Iris pigment epithelial cell (primary cell): ENCODE results near the gene POFUT1.

Experiments
- DNase-seq: peaks from one replicate; pipeline ENCODE4 v3.0.0-alpha.2; 2011; ENCODE audit warnings: low read depth

Gene POFUT1

DNA sequence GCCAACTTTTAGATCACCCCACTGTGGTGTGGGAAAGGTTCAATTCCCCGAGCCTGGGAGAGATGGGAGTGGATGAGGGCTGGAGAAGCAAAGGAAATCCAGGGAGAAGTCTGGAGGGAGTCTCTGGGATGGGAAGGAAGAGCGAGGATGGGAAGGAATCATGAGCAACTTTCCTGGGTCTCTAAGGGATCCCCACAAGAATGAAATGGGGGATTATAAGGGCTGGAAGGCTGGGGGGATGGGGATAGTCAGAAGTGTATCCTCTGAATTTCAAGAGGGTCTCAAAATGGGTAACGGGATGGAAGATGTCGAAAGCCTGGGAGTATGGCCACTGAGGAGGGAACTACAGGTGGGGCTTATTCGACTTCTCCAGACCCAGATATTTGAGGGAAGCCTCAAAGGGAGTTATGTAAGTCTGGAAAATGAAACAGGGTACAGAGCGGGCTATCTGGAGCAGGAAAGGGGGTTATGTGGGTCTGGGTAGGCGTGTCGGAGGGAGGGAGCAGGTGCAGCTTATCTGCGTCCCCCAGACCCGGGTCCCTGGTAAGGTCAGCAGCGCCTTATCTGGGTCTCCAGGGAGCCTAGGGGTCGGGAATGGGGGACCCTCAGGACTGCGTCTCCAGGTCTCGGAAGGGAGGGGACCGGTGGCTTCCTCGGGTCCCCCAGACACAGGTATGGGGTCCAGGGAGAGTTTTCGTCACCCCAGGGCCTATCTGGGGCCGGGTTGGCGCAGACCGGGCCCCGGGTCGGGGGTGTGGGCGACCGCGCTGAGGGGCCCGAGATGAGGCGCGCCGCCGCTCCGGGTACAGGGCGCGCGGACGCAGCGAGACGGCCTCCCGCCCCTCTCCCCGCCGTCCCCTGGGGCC is 687 bp upstream of the POFUT1 start:
- no peak for DNase-seq

DNA sequence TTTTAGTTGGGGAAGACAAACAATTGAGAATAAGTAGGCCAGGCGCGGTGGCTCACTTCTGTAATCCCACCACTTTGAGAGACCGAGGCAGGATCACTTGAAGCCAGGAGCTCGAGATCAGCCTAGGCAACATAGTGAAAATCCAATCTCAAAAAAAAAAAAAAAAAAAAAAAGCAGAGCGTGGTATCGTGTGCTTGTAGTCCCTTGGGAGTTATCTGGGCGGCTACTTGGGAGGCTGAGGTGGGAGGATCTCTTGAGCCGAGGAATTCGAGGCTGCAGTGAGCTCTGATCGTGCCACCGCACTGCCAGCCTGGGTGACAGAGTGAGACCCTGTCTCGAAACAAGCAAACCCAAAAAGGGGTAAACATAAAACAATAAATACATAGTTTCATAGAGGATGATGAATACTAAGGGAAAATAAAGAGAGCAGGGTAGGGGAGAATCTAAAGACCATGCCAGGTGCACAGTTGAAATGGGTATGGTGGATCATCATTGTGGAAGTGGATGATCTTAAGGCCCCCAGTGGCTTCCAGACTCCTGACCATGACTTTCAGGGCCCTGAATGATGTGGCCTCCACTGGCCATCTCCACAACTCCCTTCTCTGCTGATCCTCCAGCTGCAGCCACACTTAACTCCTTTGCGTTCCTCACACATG is 947 bp downstream of the POFUT1 start:
- DNase-seq = no peak

DNA sequence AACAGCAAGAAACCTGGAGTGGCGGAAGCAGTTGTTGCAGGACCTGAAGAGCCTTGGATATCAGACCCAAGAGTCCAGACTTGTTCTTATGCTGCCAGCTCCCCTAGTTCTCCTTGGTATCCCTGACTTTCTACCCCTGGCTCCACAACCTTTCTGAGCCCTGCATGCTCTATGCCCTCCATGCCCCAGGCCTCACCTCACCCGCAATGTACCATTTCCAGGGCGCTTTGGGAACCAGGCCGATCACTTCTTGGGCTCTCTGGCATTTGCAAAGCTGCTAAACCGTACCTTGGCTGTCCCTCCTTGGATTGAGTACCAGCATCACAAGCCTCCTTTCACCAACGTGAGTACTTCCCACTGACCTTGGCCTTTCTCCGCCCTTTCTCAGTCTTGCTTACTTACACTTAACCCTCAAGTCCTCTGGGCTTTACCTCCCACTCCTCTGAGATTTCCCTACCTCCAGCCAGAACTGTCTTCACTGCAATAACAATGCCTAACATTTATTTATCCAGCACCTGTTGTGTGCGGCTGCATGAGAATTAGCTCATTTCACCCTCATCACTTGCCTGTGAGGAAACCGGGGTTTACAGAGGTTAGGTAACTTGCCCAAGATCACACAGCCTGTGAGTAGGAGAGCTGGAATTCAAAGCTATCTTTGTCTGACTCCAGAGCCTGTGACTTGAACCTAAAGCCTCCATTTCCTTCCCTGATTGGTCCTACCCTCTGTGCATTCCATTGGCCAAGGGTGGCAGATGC is 2.3 kb downstream of the POFUT1 start:
- DNase-seq = peak; percentile 76

DNA sequence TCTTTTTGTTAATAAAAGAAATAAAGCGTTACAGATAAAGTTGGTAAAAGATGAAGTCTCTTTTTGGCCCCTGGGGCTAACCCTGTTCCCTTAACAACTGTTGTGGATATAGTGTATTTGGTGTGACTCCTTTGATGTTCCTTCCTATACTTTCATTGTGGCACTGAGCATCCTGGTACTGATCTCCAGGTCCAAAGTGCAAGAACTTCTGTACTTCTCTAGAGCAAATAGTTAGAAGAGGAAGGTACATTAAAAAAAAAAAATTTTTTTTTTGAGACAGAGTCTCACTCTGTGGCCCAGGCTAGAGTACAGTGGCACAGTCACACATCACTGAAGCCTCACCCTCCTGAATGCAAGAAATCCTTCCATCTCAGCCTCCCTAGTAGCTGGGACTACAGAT is 6.2 kb downstream of the POFUT1 start:
- no peak for DNase-seq

DNA sequence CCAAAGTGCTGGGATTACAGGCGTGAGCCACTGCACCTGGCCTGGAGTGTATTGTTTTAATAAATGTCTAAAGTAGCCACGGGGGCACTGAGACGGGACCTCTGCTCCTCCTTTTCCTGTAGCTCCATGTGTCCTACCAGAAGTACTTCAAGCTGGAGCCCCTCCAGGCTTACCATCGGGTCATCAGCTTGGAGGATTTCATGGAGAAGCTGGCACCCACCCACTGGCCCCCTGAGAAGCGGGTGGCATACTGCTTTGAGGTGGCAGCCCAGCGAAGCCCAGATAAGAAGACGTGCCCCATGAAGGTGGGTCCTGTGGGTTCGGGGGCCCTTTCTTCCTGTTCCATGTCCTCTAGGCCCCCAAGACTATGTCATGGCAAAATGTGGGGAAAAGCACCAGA is 7.5 kb downstream of the POFUT1 start:
- DNase-seq = no peak

DNA sequence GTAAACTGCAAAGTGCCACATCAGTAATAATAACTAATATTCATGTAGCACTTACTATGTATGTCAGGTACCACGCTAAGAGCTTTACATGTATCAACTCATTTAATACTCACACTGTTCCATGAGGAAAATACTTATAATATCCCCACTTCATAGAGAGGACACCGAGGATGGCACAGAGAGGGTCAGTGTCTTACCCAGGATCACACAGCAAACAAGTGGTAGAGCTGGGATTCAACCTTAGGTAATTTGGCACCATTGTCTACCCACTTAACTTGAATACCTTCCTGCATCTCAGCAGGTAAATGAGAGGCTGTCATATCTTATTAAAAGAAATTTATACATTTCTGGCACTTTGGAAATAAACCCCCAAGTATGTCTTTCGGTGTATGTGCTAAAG is 8.0 kb downstream of the POFUT1 start:
- DNase-seq = no peak

DNA sequence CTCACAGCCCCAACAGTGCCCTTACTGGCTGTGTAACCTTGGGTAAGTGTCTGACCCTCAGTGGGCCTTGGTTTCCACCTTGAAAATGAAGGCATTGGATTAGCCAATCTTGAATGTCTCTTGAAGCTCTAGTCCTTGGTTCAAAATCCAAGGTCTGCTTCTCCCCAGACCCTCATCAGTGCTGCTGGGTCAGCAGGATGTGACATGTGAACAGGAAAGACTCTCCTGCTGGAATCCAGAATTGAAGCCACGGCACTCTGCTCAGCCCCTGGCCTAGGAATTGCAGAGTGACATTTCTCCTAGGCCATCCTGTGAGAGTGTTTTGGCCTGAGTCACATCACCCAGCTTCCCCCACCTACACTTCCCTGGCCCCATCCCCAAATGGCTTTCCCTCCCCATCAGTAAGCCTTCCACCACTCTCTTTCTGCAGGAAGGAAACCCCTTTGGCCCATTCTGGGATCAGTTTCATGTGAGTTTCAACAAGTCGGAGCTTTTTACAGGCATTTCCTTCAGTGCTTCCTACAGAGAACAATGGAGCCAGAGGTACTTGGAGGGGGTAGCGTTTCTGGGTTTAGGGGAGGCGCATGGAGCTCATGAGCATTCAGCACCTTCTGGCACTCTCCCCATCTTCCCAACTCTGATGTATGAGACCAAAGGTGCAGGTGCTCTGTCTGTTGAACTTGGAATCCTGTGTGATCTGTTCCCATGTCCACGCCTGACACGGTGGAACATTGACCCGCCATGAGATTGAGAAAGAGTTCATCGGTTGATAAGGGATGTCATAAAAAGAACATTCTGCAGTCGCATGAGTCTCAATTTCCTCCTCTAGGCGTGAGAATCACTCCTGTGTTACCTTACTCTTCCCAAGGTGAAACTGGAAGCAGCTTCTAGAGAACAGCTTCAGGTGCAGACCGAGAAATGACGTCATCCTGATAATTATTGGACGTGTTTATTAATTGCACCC is 8.8 kb downstream of the POFUT1 start:
- no peak for DNase-seq

DNA sequence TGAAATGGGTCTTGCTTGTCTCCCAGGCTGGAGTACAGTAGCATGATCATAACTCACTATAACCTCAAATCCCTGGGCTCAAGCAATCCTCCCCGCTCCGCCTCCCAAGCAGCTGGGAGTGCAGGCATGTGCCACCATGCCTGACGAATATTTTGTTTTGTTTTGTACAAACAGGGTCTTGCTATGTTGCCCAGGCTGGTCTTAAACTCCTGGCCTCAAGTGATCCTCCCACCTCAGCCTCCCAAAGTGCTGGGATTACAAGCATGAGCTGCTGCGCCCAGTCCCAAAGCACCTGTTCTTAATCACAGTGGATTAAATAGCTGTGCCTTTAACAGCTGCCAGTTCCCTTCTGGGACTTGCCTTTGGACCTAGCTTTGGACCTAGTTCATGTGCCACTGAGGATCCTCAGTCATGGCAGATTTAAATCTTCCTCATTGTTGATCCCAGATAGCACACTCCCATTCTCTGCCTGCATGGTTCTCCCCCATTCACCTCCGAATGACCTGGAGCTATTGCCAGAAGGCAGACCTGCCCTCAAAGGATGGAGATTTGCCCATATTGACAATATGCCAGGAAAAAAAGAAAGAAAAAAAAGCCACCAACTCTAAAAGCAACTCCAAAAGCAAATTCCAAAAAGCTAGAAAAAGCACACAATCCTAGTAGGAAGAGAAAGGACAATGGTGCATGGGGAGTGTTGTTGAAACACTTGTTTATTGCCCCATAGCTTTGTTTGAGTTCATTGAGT is 10.6 kb downstream of the POFUT1 start:
- no peak for DNase-seq

DNA sequence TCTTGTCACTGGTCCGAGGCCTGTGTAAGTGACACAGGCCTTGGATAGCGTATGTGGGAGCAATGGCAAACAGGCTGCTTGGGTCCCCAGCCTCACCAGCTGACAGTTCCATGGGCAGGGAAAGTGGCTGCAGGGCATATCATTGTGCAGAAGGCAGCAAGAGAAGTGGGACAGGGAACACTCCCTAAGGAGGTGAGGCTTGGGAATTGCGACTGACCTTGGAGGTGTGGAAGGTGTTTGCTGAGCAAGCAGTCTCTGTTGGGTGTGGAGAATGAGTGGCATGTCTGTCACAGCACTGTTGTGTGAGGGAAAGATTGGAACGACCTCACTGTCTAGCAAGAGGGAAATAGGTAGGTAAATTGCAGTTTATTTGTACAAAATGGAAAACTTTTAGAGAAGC is 16.8 kb downstream of the POFUT1 start:
- DNase-seq = no peak

DNA sequence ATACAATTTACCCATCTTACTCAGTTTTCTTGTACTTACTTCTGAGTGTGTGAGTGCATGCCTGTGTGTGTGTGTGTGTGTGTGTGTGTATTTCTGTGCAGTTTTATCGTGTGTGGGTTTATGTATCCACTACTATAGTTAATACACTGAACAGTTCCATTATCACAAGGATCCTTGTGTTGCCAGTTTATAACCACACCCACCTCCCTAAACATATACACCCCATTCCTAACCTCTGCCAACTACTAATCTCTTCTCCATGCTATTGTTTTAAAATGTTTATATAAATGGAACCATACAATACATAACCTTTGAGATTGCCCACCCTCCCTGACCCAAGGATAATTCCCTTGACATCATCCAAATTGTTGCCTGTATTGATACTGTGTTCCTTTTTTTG is 18.7 kb downstream of the POFUT1 start:
- no peak for DNase-seq

DNA sequence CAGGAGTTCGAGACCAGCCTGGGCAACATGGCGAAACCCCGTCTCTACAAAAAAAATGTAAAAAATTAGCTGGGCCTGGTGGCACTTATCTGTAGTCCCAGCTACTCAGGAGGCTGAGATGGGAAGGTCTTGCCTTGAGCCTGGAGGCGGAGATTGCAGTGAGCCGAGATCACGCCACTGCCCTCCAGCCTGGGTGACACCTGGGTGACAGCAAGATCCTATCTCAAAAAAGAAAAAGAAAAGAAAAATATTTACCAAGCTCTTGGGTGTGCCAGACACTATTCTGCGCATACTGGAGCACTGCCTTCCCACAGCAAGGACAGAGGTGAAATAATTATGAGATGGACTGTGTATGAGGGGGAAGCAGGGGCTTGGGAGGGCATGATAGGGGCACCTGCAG is 19.6 kb downstream of the POFUT1 start:
- no peak for DNase-seq

DNA sequence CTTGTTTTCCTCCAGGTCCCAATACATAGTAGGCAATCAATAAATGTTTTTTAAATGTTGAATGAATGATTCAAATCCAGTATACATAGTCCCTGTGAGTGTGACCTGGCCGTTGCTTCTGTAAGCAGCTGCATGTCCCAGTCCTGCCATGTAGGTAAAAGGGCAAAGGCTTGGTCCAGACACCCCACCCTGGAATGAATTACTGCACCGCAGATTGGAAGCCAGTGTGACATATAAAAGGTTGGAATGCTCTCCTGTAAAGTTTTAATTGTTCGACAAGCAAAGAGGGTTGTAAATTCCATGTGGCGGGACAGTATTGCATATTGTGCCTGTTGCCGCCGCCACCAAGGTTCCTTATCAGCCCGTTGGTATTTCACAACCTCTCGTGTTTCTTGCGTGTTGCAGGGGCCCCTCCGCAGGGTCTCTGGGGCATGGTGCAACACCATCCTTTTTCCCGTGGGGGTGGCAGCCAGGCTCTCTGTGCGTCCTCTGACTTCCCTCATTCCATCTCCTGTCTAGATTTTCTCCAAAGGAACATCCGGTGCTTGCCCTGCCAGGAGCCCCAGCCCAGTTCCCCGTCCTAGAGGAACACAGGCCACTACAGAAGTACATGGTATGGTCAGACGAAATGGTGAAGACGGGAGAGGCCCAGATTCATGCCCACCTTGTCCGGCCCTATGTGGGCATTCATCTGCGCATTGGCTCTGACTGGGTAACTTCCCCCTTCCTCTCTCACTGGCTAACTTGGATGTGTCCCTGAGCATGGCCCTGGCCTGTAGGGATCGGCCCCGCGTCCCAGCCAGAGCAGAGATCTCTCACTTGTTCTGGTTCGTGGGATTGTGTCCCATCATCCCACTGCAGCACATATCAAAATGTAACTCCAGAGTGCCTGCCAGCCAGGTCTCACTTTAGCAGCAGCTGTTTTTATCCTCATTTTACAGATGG is 20.3 kb downstream of the POFUT1 start:
- DNase-seq = no peak

DNA sequence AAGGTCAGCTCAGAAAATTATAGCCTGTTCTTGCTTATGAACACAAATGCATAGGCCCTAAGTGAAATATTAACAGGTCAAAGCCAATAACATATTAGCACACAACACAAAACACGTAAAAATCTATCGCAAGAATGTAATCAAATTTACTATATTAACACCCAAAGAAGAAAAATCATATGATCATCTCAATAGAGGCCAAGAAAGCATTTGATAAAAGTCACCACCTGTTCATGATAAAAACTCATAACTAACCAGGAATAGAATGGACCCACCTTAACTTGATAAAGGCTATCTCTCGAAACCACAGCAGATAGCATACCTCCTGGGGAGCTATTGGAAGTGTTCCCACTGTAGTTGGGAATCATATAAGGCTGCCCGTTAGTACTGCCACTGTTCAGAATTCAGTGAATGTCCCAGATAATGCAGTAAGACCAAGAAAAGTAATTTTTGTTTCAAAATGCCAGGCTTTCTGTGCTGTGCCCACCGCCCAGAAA is 21.6 kb downstream of the POFUT1 start:
- DNase-seq = no peak

DNA sequence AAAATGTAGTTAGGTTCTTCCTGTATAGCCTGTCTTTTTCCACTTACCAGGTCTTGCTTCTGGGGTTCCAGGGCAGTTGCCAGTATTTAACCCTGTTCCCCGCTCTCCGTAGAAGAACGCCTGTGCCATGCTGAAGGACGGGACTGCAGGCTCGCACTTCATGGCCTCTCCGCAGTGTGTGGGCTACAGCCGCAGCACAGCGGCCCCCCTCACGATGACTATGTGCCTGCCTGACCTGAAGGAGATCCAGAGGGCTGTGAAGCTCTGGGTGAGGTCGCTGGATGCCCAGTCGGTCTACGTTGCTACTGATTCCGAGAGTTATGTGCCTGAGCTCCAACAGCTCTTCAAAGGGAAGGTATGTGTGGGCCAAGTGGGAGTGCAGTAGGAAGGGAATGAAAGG is 23.0 kb downstream of the POFUT1 start:
- no peak for DNase-seq

DNA sequence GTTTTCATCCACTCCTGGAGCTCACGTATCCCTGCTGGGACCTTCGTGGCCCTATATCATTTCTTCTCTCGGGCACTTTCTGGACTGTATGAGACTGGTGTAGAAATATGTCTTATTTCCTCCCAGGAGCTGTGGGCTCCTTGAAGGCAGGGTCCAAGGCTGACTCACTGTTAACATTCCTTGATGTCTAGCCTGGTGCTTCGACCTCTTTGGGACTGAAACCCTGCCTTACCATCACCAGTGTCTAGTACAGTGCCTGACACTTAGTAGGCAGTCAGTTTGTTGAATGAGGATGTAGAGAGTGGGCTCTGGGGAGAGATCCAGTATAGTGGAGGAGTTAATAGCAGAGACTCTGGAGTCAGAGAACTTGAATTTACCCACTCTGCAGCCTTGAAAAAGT is 23.6 kb downstream of the POFUT1 start:
- peak; percentile 51 for DNase-seq

DNA sequence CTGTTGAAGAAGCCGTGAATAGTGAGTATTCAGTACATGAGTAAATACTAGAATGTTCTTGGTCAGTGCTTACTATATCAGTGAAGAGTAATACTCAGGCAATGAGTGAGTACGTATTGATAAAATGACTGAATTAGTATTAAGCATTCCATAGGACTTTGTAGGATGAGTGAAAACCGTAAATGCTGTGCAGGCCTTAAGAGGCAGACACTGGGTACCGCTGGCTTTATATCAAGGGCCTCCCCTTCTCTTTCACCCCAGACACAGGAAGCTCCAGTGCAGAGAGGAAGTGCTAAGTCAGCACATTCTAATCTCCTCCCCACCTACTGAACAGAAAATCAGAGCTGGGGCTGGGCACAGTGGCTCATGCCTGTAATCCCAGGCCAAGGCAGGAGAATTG is 24.2 kb downstream of the POFUT1 start:
- DNase-seq = peak; percentile 59

DNA sequence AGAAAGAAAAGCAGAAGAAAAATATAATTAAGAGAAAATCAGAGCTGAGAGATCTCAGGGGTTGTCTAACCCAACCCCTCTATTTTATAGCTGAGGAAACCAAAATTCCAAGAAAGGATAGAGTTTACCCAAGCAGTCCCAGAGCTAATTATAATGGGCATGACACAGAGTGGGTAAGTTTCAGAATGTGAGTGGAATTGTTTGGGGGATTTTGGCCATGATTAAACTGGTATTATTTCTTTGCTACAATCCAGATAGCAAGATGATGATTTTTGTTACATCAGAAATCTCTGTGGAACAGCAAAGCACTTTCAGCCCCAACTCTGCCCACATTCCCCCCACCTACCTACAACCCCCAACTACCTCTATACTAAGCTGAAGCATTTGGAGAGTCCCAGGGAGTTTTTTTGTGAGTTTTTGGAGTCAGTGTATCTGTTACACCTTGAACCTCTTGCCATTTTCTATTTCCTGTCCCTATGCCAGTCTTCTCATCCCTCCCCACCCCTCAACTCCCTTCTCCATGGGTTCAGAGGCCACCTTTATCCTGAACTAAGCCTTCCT is 24.7 kb downstream of the POFUT1 start:
- DNase-seq = no peak

DNA sequence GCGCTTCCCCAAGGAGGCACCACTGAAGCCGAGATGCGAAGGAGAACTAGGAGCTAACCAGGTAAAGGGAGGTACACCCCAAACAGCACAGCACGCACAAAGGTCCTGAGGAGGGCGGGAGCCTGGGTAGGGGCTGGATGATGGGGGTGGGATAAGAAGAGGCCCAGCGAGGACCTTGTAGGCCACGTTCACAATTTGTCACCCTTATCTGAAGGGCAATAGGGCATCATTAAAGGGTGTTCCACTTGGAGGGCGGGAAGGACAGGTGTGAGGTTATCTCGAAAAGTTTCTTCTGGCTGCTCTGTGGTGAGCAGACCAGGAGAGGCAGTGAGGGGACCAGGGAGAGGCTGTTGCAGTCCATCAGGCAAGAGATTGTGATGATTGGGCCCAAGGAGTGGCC is 25.6 kb downstream of the POFUT1 start:
- no peak for DNase-seq

DNA sequence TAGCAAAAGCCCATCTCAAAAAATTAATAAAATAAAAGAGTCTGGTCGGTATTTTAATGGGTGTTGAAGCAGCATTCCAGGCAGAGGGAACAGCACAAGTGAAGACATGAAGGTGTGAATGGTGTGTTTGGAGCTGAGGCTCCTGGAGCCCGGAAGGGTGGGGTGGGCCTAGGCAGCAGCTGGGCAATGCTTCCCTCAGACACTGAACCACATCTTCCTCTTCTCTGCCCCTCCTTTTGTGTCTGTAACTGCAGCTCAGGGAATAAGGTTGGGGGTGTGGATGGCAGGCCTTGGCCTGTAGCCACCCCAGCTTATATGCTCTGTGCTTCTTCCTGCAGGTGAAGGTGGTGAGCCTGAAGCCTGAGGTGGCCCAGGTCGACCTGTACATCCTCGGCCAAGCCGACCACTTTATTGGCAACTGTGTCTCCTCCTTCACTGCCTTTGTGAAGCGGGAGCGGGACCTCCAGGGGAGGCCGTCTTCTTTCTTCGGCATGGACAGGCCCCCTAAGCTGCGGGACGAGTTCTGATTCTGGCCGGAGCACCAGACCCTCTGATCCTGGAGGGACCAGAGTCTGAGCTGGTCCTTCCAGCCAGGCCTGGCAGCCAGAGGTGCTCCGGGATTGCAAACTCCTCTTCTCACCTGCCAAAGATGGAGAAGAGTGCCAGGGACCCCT is 26.6 kb downstream of the POFUT1 start:
- no peak for DNase-seq
